PC-9 (cell line): ENCODE results near the gene WDR88. TPM values are rescaled to one million over a fixed set of nuclear protein-coding genes. Genes with fewer than 3 reads are reported as not detected.
"Not testable (repeated sequence)": the region's sequence is repeated elsewhere in the genome, so short reads cannot be mapped to it uniquely, and the experiment has no call there.

Experiments
- BruUV-seq: library from RNA; stranded (reverse); fragments of 400-500 nt; replicated peaks from 2 replicates; lab custom pipeline; 2021; lab: Mats Ljungman, UMichigan
- CTCF ChIA-PET: fragments of 300-600 bp; sonication (Branson Sonifier 250); formaldehyde crosslinking; loops from one replicate; lab custom pipeline; 2022; ENCODE audit warnings: antibody characterized with exemption; lab: Charles Lee
- POLR2A ChIA-PET: fragments of 300-600 bp; sonication (Branson Sonifier 250); formaldehyde crosslinking; loops from one replicate; lab custom pipeline; 2022; ENCODE audit warnings: antibody characterized with exemption; ENCODE audit not compliant: unreplicated experiment; lab: Charles Lee
- DNase-seq, 2 experiments: peaks; one replicate each; pipeline versions ENCODE4 v3.0.0 to v3.0.0-alpha.2; 2015 to 2022; ENCODE audit warnings: mixed read lengths in 1 of 2
- H2AFZ ChIP-seq: fragments of 200-600 bp; sonication (generic); 2 replicates; pipeline ENCODE4 v1.8.1; 2017; ENCODE audit warnings: antibody characterized with exemption
- H3F3A ChIP-seq: fragments of 200-600 bp; sonication (generic); 2 replicates; pipeline ENCODE4 v1.8.1; 2017; ENCODE audit warnings: antibody characterized with exemption, mild to moderate bottlenecking, low read depth; ENCODE audit not compliant: insufficient read depth
- H3K27ac ChIP-seq: fragments of 200-600 bp; sonication (generic); 2 replicates; pipeline ENCODE4 v1.6.1; 2016; ENCODE audit warnings: mixed run types
- H3K27me3 ChIP-seq: fragments of 200-600 bp; sonication (generic); 2 replicates; pipeline ENCODE4 v1.6.1; 2016; ENCODE audit warnings: low read depth, mixed run types; ENCODE audit not compliant: insufficient read depth
- H3K36me3 ChIP-seq: fragments of 200-600 bp; sonication (generic); 2 replicates; pipeline ENCODE4 v1.6.1; 2016; ENCODE audit warnings: low read depth, mixed run types
- H3K4me1 ChIP-seq: fragments of 200-600 bp; sonication (generic); replicated peaks from 2 replicates; pipeline ENCODE4 v1.6.1; 2016; ENCODE audit warnings: mixed run types; ENCODE audit not compliant: insufficient read depth
- H3K4me2 ChIP-seq: fragments of 200-600 bp; sonication (generic); 2 replicates; pipeline ENCODE4 v1.6.1; 2017; ENCODE audit warnings: mixed run types
- H3K4me3 ChIP-seq: fragments of 200-600 bp; sonication (generic); 2 replicates; pipeline ENCODE4 v1.6.1; 2016; ENCODE audit warnings: mixed run types
- H3K79me2 ChIP-seq: fragments of 200-600 bp; sonication (generic); 2 replicates; pipeline ENCODE4 v1.6.1; 2017; ENCODE audit warnings: low read depth, mixed run types
- H3K9me2 ChIP-seq: fragments of 200-600 bp; sonication (generic); 2 replicates; pipeline ENCODE4 v1.8.1; 2017; ENCODE audit warnings: mild to moderate bottlenecking; ENCODE audit not compliant: insufficient read depth
- H3K9me3 ChIP-seq: fragments of 200-600 bp; sonication (generic); 2 replicates; pipeline ENCODE4 v1.8.1; 2016; ENCODE audit warnings: low read depth; ENCODE audit not compliant: insufficient read depth
- H4K20me1 ChIP-seq: fragments of 200-600 bp; sonication (generic); 2 replicates; pipeline ENCODE4 v1.8.1; 2017; ENCODE audit not compliant: insufficient read depth
- CTCF ChIP-seq: fragments of 200-600 bp; sonication (generic); conservative IDR thresholded peaks from 2 replicates; pipeline ENCODE4 v1.6.1; 2017; ENCODE audit warnings: mixed run types, antibody characterized with exemption, mild to moderate bottlenecking, moderate library complexity
- EZH2 ChIP-seq: fragments of 200-600 bp; sonication (generic); IDR thresholded peaks from 2 replicates; pipeline ENCODE4 v1.8.0; 2017; ENCODE audit warnings: antibody characterized with exemption, low read depth
- intact Hi-C: fragments of 100-400 bp; cut with micrococcal nuclease; formaldehyde crosslinking; loops from one replicate; pipeline ENCODE4 v1.10.0; 2022; ENCODE audit not compliant: unreplicated experiment
- total RNA-seq: library from RNA; stranded (reverse); gene quantifications from 2 replicates; pipeline ENCODE4 v1.2.3, GENCODE V29; 2021

The WDR88 gene
- total RNA-seq, 1 experiment from 2014 or later: 0.59 TPM

- no peak for DNase-seq
- H2AFZ ChIP-seq: no peak overlapping the region
- no peaks in the 10 kb centered on the region for H3K4me1 ChIP-seq
- ChIA-PET POLR2A (no interaction called here), CTCF (no interaction called here)
- H3K9me3 ChIP-seq: no peaks in the 10 kb centered on the region
- H3K4me3 ChIP-seq: no peak overlapping the region
- no peaks in the 10 kb centered on the region for H3K79me2 ChIP-seq
- H3K27ac ChIP-seq: no peak overlapping the region
- H4K20me1 ChIP-seq: no peaks in the 10 kb centered on the region
- no peaks in the 10 kb centered on the region for H3K9me2 ChIP-seq
- H3F3A ChIP-seq: no peaks in the 10 kb centered on the region
- no peaks in the 10 kb centered on the region for H3K36me3 ChIP-seq
- no peak overlapping the region for H3K4me2 ChIP-seq
- TF ChIP-seq CTCF (no peak), EZH2 (no peak)
- H3K27me3 ChIP-seq: peaks cover 12% of the 10 kb centered on the region; the same call in 1 of the 2 replicates
- intact Hi-C loops: no loop called here
- BruUV-seq: no TSS peak
These were observed 76.0 kb downstream of the WDR88 start for GRCh38 chr19:33207903-33208302.

- H3K4me1 ChIP-seq: no peaks in the 10 kb centered on the region
- peaks cover 16% of the 10 kb centered on the region; the same call in 1 of the 2 replicates for H3K27me3 ChIP-seq
- no peak overlapping the region for H3K4me3 ChIP-seq
- H3K36me3 ChIP-seq: no peaks in the 10 kb centered on the region
- H2AFZ ChIP-seq: no peak overlapping the region
- H4K20me1 ChIP-seq: no peaks in the 10 kb centered on the region
- TF ChIP-seq CTCF (no peak), EZH2 (no peak)
- H3K79me2 ChIP-seq: no peaks in the 10 kb centered on the region
- intact Hi-C loops: no loop called here
- no TSS peak for BruUV-seq
- no peak overlapping the region for H3K27ac ChIP-seq
- no peaks in the 10 kb centered on the region for H3F3A ChIP-seq
- CTCF ChIA-PET: interaction anchor here (0.7 kb wide), 1 partner anchor 569 kb away, joined by 3 read pairs; no protein-coding TSS in a partner anchor
- POLR2A ChIA-PET: no interaction called here
- DNase-seq: no peak
- H3K9me3 ChIP-seq: no peaks in the 10 kb centered on the region
- no peak overlapping the region for H3K4me2 ChIP-seq
- no peaks in the 10 kb centered on the region for H3K9me2 ChIP-seq
These were observed 76.5 kb downstream of the WDR88 start for GRCh38 chr19:33208371-33208895.

- no peak for DNase-seq
- peaks cover 23% of the 10 kb centered on the region; the same call in 1 of the 2 replicates for H3K27me3 ChIP-seq
- BruUV-seq: no TSS peak
- no peak overlapping the region for H3K4me3 ChIP-seq
- H3K4me1 ChIP-seq: no peaks in the 10 kb centered on the region
- H3K9me3 ChIP-seq: no peaks in the 10 kb centered on the region
- H3K36me3 ChIP-seq: no peaks in the 10 kb centered on the region
- H4K20me1 ChIP-seq: no peaks in the 10 kb centered on the region
- no peaks in the 10 kb centered on the region for H3K9me2 ChIP-seq
- H3K79me2 ChIP-seq: no peaks in the 10 kb centered on the region
- H3K27ac ChIP-seq: no peak overlapping the region
- ChIA-PET POLR2A (no interaction called here), CTCF (interaction anchor here (0.7 kb wide), 1 partner anchor 568 kb away, joined by 3 read pairs; no protein-coding TSS in a partner anchor)
- H2AFZ ChIP-seq: no peak overlapping the region
- H3K4me2 ChIP-seq: no peak overlapping the region
- no peaks in the 10 kb centered on the region for H3F3A ChIP-seq
- intact Hi-C loops: no loop called here
- TF ChIP-seq CTCF (no peak), EZH2 (no peak)
These were observed 77.3 kb downstream of the WDR88 start for GRCh38 chr19:33208904-33209849.

- BruUV-seq, H2AFZ ChIP-seq, H3K9me3 ChIP-seq, H3K9me2 ChIP-seq, DNase-seq, H3K4me1 ChIP-seq, H3K79me2 ChIP-seq, H3K4me2 ChIP-seq, H3K4me3 ChIP-seq, POLR2A ChIA-PET, H4K20me1 ChIP-seq, H3K36me3 ChIP-seq, H3K27ac ChIP-seq, H3F3A ChIP-seq, CTCF ChIA-PET, intact Hi-C loops: not testable (repeated sequence)
- H3K27me3 ChIP-seq: peaks cover 29% of the 10 kb centered on the region; the same call in 1 of the 2 replicates
These were observed 77.9 kb downstream of the WDR88 start for GRCh38 chr19:33209850-33210230.
